Measurements from ENCODE around the gene LRRC49. TPM values are rescaled to one million over a fixed set of nuclear protein-coding genes. Genes with fewer than 3 reads are reported as not detected.

Gene LRRC49
- total and polyA plus RNA-seq, 2 of the 4 experiments (the other 2 are of a cell fraction): 8.6 to 16.8 TPM

GRCh38 chr15:71008250-71008870 is 115.7 kb downstream of the LRRC49 start:
- TF ChIP-seq FOS (IDR thresholded peaks at IDR 0.05; ENCODE audit: low read depth, low read length): no peak
- no peak for TF ChIP-seq SMC3 (IDR thresholded peaks at IDR 0.05; ENCODE audit: low read depth, low read length)
- no peak for TF ChIP-seq RAD21 (IDR thresholded peaks at IDR 0.05; ENCODE audit: low read length)
- no peak overlapping the region for H4K91ac ChIP-seq (ENCODE audit: insufficient read depth, low read depth, low read length)

More at GRCh38 chr15:71008250-71008870, 115.7 kb downstream of the LRRC49 start:
- intact Hi-C loops (cut with micrococcal nuclease): loop anchor here (5.0 kb wide), 1 partner anchor 116 kb away; the partner anchor contains the start of genes LRRC49 and THAP10
- BruUV-seq (replicated peaks): no TSS peak
- Histone ChIP-seq H2BK5ac (ENCODE audit: low read depth, low read length, poor library complexity, severe bottlenecking) (no peak overlapping the region), H3K23ac (ENCODE audit: low read depth, low read length) (no peak overlapping the region), H2AK5ac (ENCODE audit: low read depth, low read length) (no peak overlapping the region), H4K20me1 (ENCODE audit: insufficient read depth, low read length) (no peaks in the 10 kb centered on the region), H3K79me1 (ENCODE audit: low read depth in 1 of 2, low read length in 2 of 2) (no peaks in the 10 kb centered on the region), H3K4ac (ENCODE audit: low read depth, low read length) (no peak overlapping the region), H2BK15ac (ENCODE audit: low read depth, low read length) (no peak overlapping the region), H2AFZ (replicated peaks; ENCODE audit: low read length, poor library complexity) (no peak overlapping the region), H3K9me1 (ENCODE audit: insufficient read depth, low read length) (no peaks in the 10 kb centered on the region; the same call in 1 of the 2 replicates), H3K4me2 (ENCODE audit: low read depth, low read length) (no peak overlapping the region), H3K9me3 (ENCODE audit: control insufficient read depth, insufficient read depth, low read length) (no peaks in the 10 kb centered on the region), H3K56ac (ENCODE audit: extremely low read depth, insufficient read depth, low read length) (no peak overlapping the region), H2BK20ac (ENCODE audit: low read depth, low read length) (peak overlapping the region; percentile 0; the same call in 1 of the 2 replicates), H3K18ac (ENCODE audit: low read depth, low read length) (peak overlapping the region; percentile 69; the same call in 1 of the 2 replicates), H2BK120ac (ENCODE audit: low read depth, low read length) (no peak overlapping the region), H3K27me3 (ENCODE audit: control insufficient read depth, insufficient read depth, low read length) (no peaks in the 10 kb centered on the region), H4K8ac (ENCODE audit: low read depth in 2 of 2, low read length in 2 of 2) (no peak overlapping the region; a peak in 1 of 4 replicates), H2AK9ac (replicated peaks; ENCODE audit: low read depth, low read length, poor library complexity) (no peak overlapping the region), H3K4me3 (ENCODE audit: insufficient read depth, low read depth, low read length) (no peak overlapping the region), H3K4me1 (ENCODE audit: control insufficient read depth, insufficient read depth, low read length) (no peaks in the 10 kb centered on the region; the same call in 1 of the 2 replicates), H3K36me3 (ENCODE audit: control insufficient read depth, insufficient read depth, low read length) (no peaks in the 10 kb centered on the region), H3K14ac (replicated peaks; ENCODE audit: low read depth, low read length) (no peak overlapping the region), H3K9ac (ENCODE audit: low read depth, low read length) (no peak overlapping the region), H3K27ac (ENCODE audit: insufficient read depth, low read length) (no peak overlapping the region), H4K5ac (ENCODE audit: low read depth, low read length) (no peak overlapping the region)
- ChIA-PET POLR2A (ENCODE audit: unreplicated experiment) (no interaction called here), CTCF (no interaction called here)
- no CpG with 5 or more reads among the region's 2 CpGs for WGBS, 2 experiments (ENCODE audit: extremely low coverage in 2 of 2, insufficient read length in 1 of 2)
- in situ Hi-C loops (cut with MboI; ENCODE audit: low sequenced_read_pairs): no loop called here
- no peak for DNase-seq
- no peak for ATAC-seq (ENCODE audit: low read depth)
- dilution Hi-C loops (cut with HindIII; ENCODE audit: low sequenced_read_pairs, unreplicated experiment): no loop called here

Measured in IMR-90 (cell line).